Measurements from ENCODE around the gene SLC40A1.

DNA sequence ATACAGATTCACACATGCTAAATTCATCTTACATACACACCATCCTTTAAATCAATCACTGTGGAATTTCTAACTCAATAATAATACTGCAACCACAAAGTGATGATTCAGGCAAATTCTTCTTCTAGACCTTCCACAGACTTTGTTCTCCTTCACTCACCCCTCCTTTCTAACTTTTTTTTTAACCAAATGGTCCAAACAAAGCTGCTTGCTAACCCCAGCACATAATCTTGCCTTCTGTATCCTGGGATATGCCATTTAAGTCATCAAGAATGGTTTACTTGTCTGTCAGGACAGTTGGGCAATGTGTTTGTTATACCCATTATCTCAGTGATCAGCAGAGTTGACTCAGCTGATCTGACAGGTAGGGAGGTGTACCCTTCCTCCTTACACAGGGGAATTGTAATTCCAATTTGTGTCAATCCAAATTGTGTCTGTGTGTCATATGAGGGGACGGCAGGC, 10.0 kb downstream of the SLC40A1 start:
- TF ChIP-seq, protein P1, sequence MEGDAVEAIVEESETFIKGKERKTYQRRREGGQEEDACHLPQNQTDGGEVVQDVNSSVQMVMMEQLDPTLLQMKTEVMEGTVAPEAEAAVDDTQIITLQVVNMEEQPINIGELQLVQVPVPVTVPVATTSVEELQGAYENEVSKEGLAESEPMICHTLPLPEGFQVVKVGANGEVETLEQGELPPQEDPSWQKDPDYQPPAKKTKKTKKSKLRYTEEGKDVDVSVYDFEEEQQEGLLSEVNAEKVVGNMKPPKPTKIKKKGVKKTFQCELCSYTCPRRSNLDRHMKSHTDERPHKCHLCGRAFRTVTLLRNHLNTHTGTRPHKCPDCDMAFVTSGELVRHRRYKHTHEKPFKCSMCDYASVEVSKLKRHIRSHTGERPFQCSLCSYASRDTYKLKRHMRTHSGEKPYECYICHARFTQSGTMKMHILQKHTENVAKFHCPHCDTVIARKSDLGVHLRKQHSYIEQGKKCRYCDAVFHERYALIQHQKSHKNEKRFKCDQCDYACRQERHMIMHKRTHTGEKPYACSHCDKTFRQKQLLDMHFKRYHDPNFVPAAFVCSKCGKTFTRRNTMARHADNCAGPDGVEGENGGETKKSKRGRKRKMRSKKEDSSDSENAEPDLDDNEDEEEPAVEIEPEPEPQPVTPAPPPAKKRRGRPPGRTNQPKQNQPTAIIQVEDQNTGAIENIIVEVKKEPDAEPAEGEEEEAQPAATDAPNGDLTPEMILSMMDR (IDR thresholded peaks at IDR 0.05; ENCODE audit: insufficient read depth, low read depth, low read length), result no peak
- TF ChIP-seq EZH2 (IDR thresholded peaks at IDR 0.05; ENCODE audit: insufficient read depth, low read length), result no peak

Measured in astrocyte (in vitro differentiated cells and primary cell).